Measurements from ENCODE around the gene HDAC2.
"Not testable (repeated sequence)": the region's sequence is repeated elsewhere in the genome, so short reads cannot be mapped to it uniquely, and the experiment has no call there.

Gene HDAC2

GRCh38 chr6:113924312-113924723 is 46.6 kb downstream of the HDAC2 start:
- Histone ChIP-seq H3K4me1 (ENCODE audit: control insufficient read depth in 1 of 2, insufficient read depth in 2 of 2, low read length in 2 of 2) (peaks cover 6% of the 10 kb centered on the region in 2 donors), H3K27ac (ENCODE audit: low read depth, low read length) (no peak overlapping the region), H3K4me3 (ENCODE audit: low read depth in 1 of 2, low read length in 2 of 2) (no peak overlapping the region)

GRCh38 chr6:113923526-113923925 is 47.4 kb downstream of the HDAC2 start:
- Histone ChIP-seq H3K36me3 (ENCODE audit: control insufficient read depth in 1 of 2, insufficient read depth in 2 of 2, low read length in 2 of 2) (no peaks in the 10 kb centered on the region), H3K27ac (ENCODE audit: low read depth, low read length) (no peak overlapping the region), H3K9me3 (ENCODE audit: control insufficient read depth in 1 of 2, low read length in 2 of 2) (no peaks in the 10 kb centered on the region), H3K4me3 (ENCODE audit: low read depth in 1 of 2, low read length in 2 of 2) (no peak overlapping the region), H3K27me3 (ENCODE audit: control insufficient read depth in 1 of 2, insufficient read depth in 2 of 2, low read length in 2 of 2) (no peaks in the 10 kb centered on the region), H3K4me1 (ENCODE audit: control insufficient read depth in 1 of 2, insufficient read depth in 2 of 2, low read length in 2 of 2) (peaks cover 6% of the 10 kb centered on the region in 2 donors), H3K9ac (ENCODE audit: low read depth in 1 of 2, low read length in 2 of 2) (no peak overlapping the region)

More at GRCh38 chr6:113924312-113924723, 46.6 kb downstream of the HDAC2 start:
- H3K9me3 ChIP-seq (ENCODE audit: control insufficient read depth in 1 of 2, low read length in 2 of 2): peaks cover 0 to 3% of the 10 kb centered on the region in 2 donors
- no peaks in the 10 kb centered on the region for H3K27me3 ChIP-seq (ENCODE audit: control insufficient read depth in 1 of 2, insufficient read depth in 2 of 2, low read length in 2 of 2)
- H3K9ac ChIP-seq (ENCODE audit: low read depth in 1 of 2, low read length in 2 of 2): no peak overlapping the region
- no peaks in the 10 kb centered on the region for H3K36me3 ChIP-seq (ENCODE audit: control insufficient read depth in 1 of 2, insufficient read depth in 2 of 2, low read length in 2 of 2)

DNA sequence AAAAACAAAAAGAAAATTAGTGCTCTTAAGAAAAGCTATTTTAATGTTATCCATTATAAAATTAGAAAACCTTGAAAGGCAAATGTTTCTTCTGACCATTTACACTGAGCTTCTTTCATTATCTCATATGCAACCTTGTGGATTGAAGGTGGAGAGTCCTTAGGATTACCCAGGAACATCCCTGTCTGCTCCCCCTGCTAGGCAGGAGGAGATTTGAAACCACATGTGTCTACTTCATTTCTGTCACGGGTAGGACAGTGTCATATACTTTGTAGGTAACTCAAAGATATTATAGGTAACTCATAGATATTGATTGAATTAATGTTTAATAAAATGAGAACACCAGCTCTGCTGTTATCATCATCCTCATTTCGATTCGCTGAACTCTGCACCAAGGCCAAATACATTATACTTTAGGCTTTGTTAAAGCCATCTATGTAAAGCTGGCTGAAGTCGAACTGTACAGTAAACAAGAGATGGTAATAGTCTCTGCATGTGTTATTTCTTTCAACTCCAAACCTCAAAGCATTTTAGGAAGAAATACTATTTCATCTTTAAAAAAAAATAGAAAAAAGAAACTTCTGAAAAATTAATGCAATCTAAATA is 49.5 kb downstream of the HDAC2 start:
- no peak overlapping the region for H3K27ac ChIP-seq (ENCODE audit: low read depth, low read length)
- no peak overlapping the region for H3K4me3 ChIP-seq (ENCODE audit: low read depth in 1 of 2, low read length in 2 of 2)
- H3K4me1 ChIP-seq (ENCODE audit: control insufficient read depth in 1 of 2, insufficient read depth in 2 of 2, low read length in 2 of 2): peaks cover 6% of the 10 kb centered on the region in 2 donors
- no peaks in the 10 kb centered on the region for H3K9me3 ChIP-seq (ENCODE audit: control insufficient read depth in 1 of 2, low read length in 2 of 2)
- H3K27me3 ChIP-seq (ENCODE audit: control insufficient read depth in 1 of 2, insufficient read depth in 2 of 2, low read length in 2 of 2): no peaks in the 10 kb centered on the region
- no peak overlapping the region for H3K9ac ChIP-seq (ENCODE audit: low read depth in 1 of 2, low read length in 2 of 2)
- H3K36me3 ChIP-seq (ENCODE audit: control insufficient read depth in 1 of 2, insufficient read depth in 2 of 2, low read length in 2 of 2): no peaks in the 10 kb centered on the region

DNA sequence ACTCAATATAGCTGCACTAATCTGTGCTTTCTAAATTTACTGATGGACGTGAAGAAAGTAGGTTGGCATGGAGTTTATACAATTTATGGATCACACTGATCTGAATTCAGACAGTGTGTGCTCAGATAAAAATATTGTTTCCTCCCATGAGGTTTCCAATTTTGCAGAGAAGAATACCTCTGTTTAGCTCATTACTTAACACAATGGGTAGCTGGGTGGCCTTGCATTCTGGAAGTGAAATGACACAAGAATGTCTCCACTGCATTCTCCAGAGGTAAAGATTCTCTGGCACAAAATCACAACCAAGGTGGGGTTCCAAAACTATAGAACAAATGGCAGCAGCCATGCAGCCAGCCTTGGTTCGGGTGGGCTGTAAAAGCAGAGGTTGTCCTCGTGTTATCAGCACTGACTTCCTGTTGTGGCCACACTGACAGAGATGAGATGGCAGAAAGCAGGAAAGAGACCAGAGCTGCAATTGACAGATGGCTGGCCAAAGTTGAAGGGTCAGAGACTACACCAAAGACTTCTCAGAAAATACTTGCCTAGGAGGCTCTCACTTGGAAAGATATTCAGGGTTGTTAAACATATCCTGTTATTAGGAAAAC is 50.2 kb downstream of the HDAC2 start:
- Histone ChIP-seq H3K36me3 (ENCODE audit: control insufficient read depth in 1 of 2, insufficient read depth in 2 of 2, low read length in 2 of 2) (no peaks in the 10 kb centered on the region), H3K27ac (ENCODE audit: low read depth, low read length) (no peak overlapping the region), H3K9me3 (ENCODE audit: control insufficient read depth in 1 of 2, low read length in 2 of 2) (no peaks in the 10 kb centered on the region), H3K4me3 (ENCODE audit: low read depth in 1 of 2, low read length in 2 of 2) (no peak overlapping the region), H3K4me1 (ENCODE audit: control insufficient read depth in 1 of 2, insufficient read depth in 2 of 2, low read length in 2 of 2) (peaks cover 6% of the 10 kb centered on the region in 2 donors), H3K27me3 (ENCODE audit: control insufficient read depth in 1 of 2, insufficient read depth in 2 of 2, low read length in 2 of 2) (no peaks in the 10 kb centered on the region), H3K9ac (ENCODE audit: low read depth in 1 of 2, low read length in 2 of 2) (no peak overlapping the region)

DNA sequence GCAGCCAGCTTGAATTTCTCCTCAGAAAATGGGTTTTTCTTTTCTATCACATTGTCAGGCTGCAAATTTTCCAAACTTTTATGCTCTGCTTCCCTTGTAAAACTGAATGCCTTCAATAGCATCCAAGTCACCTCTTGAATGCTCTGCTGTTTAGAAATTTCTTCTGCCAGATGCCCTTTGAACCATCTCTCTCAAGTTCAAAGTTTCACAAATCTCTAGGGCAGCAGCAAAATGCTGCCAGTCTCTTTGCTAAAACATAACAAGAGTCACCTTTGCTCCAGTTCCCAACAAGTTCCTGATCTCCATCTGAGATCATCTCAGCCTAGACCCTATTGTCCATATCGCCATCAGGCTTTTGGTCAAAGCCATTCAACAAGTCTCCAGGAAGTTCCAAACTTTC is 60.7 kb downstream of the HDAC2 start:
- H3K9me3 ChIP-seq (ENCODE audit: control insufficient read depth in 1 of 2, low read length in 2 of 2); H3K27me3 ChIP-seq (ENCODE audit: control insufficient read depth in 1 of 2, insufficient read depth in 2 of 2, low read length in 2 of 2): not testable (repeated sequence)

GRCh38 chr6:113909224-113909856 is 61.6 kb downstream of the HDAC2 start:
- no peaks in the 10 kb centered on the region for H3K9me3 ChIP-seq (ENCODE audit: control insufficient read depth in 1 of 2, low read length in 2 of 2)

More for the DNA sequence above, 60.7 kb downstream of the HDAC2 start:
- not testable (repeated sequence) for H3K4me1 ChIP-seq (ENCODE audit: control insufficient read depth in 1 of 2, insufficient read depth in 2 of 2, low read length in 2 of 2); H3K36me3 ChIP-seq (ENCODE audit: control insufficient read depth in 1 of 2, insufficient read depth in 2 of 2, low read length in 2 of 2); H3K9ac ChIP-seq (ENCODE audit: low read depth in 1 of 2, low read length in 2 of 2); H3K4me3 ChIP-seq (ENCODE audit: low read depth in 1 of 2, low read length in 2 of 2); H3K27ac ChIP-seq (ENCODE audit: low read depth, low read length)

DNA sequence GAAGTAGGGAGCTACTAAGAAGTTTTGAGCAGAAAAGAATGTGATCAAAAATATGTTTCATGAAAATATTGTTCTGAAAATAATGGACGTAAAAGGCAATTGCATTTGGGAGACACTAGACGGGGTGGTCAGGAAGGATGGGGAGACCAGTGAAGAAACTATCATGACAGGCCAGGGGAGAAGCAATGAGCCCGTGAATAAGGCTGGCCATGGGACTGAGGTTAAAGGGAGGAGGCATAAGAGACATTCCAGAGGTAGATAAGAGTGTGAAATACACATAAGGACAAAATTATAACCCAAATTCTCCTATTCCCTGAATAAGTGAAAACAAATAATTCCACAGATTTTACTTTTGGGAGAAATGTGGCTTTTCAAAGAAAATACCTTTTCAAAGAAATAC is 62.1 kb downstream of the HDAC2 start:
- no peaks in the 10 kb centered on the region for H3K9me3 ChIP-seq (ENCODE audit: control insufficient read depth in 1 of 2, low read length in 2 of 2)
- H3K9ac ChIP-seq (ENCODE audit: low read depth in 1 of 2, low read length in 2 of 2): no peak overlapping the region
- H3K4me1 ChIP-seq (ENCODE audit: control insufficient read depth in 1 of 2, insufficient read depth in 2 of 2, low read length in 2 of 2): peaks cover 0 to 7% of the 10 kb centered on the region in 2 donors
- no peaks in the 10 kb centered on the region for H3K36me3 ChIP-seq (ENCODE audit: control insufficient read depth in 1 of 2, insufficient read depth in 2 of 2, low read length in 2 of 2)
- H3K27me3 ChIP-seq (ENCODE audit: control insufficient read depth in 1 of 2, insufficient read depth in 2 of 2, low read length in 2 of 2): no peaks in the 10 kb centered on the region
- no peak overlapping the region for H3K4me3 ChIP-seq (ENCODE audit: low read depth in 1 of 2, low read length in 2 of 2)
- no peak overlapping the region for H3K27ac ChIP-seq (ENCODE audit: low read depth, low read length)

More at GRCh38 chr6:113909224-113909856, 61.6 kb downstream of the HDAC2 start:
- H3K36me3 ChIP-seq (ENCODE audit: control insufficient read depth in 1 of 2, insufficient read depth in 2 of 2, low read length in 2 of 2): no peaks in the 10 kb centered on the region
- H3K4me1 ChIP-seq (ENCODE audit: control insufficient read depth in 1 of 2, insufficient read depth in 2 of 2, low read length in 2 of 2): peaks cover 0 to 2% of the 10 kb centered on the region in 2 donors
- no peak overlapping the region for H3K27ac ChIP-seq (ENCODE audit: low read depth, low read length)
- no peak overlapping the region for H3K9ac ChIP-seq (ENCODE audit: low read depth in 1 of 2, low read length in 2 of 2)
- no peaks in the 10 kb centered on the region for H3K27me3 ChIP-seq (ENCODE audit: control insufficient read depth in 1 of 2, insufficient read depth in 2 of 2, low read length in 2 of 2)
- H3K4me3 ChIP-seq (ENCODE audit: low read depth in 1 of 2, low read length in 2 of 2): no peak overlapping the region

DNA sequence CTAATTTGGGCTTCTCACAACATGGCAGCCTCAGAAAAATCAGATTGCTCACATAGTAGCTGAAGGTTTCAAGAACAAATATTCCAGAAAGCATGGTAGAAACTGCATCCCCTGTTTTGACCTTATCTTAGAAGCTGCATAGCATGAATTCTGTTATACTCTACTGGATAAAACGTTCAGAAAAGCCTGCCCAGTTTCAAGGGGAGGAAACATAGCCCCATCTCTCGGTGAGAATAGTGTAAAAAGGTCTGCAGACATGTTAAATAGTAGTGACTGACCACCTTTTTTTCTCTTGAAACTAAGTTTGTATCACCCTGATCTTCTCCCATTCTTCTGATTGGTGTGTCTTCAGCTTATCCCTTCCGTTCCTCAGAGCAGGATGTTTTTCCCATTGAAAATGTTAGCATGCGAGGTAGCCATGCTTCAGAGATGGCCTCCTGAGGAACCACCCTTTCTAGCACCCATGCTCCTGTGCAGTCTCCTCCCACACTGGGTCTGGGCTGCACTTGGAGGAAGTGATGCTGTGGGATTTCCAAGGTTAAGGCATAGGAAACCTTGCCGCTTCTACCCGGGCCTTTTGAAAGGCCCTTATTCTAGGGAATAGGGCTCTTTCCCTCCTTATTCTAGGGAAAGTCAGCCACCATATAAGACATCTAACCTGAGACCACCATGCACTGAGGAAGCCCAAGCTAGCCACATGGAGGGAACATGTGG is 63.7 kb downstream of the HDAC2 start:
- no peak overlapping the region for H3K27ac ChIP-seq (ENCODE audit: low read depth, low read length)
- no peak overlapping the region for H3K4me3 ChIP-seq (ENCODE audit: low read depth in 1 of 2, low read length in 2 of 2)
- no peaks in the 10 kb centered on the region for H3K36me3 ChIP-seq (ENCODE audit: control insufficient read depth in 1 of 2, insufficient read depth in 2 of 2, low read length in 2 of 2)
- no peaks in the 10 kb centered on the region for H3K27me3 ChIP-seq (ENCODE audit: control insufficient read depth in 1 of 2, insufficient read depth in 2 of 2, low read length in 2 of 2)
- no peaks in the 10 kb centered on the region for H3K9me3 ChIP-seq (ENCODE audit: control insufficient read depth in 1 of 2, low read length in 2 of 2)
- no peak overlapping the region for H3K9ac ChIP-seq (ENCODE audit: low read depth in 1 of 2, low read length in 2 of 2)
- H3K4me1 ChIP-seq (ENCODE audit: control insufficient read depth in 1 of 2, insufficient read depth in 2 of 2, low read length in 2 of 2): peaks cover 0 to 7% of the 10 kb centered on the region in 2 donors

DNA sequence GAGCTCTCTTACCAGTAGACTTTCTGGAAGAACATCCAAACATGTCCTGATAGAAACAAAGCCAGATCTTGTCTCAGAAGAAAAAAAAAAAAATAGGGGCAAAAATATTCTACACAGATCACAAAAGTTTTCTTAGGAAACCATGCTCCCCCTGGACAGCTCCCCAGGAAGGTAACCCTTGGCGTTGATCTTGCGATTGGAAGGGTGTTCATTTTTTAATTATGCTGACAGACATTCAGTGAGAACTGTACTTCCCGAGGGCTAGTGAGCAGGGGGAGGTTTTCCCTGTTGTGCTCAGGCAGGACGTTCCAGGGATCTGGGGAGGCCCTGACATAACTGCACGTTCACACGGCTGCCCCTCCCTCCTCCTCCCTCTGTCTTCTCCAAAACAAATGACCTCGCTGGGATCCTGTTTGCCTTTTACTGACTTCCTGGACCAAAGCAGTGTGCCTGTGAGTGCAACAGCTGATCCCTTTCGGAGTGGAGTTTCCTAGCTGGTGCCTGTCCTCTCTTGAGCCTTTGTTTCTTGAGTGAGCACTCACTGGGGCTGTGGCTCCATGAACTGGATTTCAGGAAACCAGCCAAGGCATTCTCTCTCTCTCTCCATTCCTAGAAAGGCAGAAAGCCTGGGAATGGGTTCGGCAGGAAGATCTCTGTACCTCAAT is 67.2 kb downstream of the HDAC2 start:
- no peak overlapping the region for H3K9ac ChIP-seq (ENCODE audit: low read depth in 1 of 2, low read length in 2 of 2)
- H3K9me3 ChIP-seq (ENCODE audit: control insufficient read depth in 1 of 2, low read length in 2 of 2): no peaks in the 10 kb centered on the region
- no peaks in the 10 kb centered on the region for H3K27me3 ChIP-seq (ENCODE audit: control insufficient read depth in 1 of 2, insufficient read depth in 2 of 2, low read length in 2 of 2)
- H3K4me3 ChIP-seq (ENCODE audit: low read depth in 1 of 2, low read length in 2 of 2): no peak overlapping the region
- no peaks in the 10 kb centered on the region for H3K36me3 ChIP-seq (ENCODE audit: control insufficient read depth in 1 of 2, insufficient read depth in 2 of 2, low read length in 2 of 2)
- H3K4me1 ChIP-seq (ENCODE audit: control insufficient read depth in 1 of 2, insufficient read depth in 2 of 2, low read length in 2 of 2): peaks cover 0 to 7% of the 10 kb centered on the region in 2 donors
- H3K27ac ChIP-seq (ENCODE audit: low read depth, low read length): no peak overlapping the region
